Measurements from ENCODE around the gene KRT38. TPM values are rescaled to one million over a fixed set of nuclear protein-coding genes. Genes with fewer than 3 reads are reported as not detected.
A peak's percentile ranks its signal among the peaks of the same experiment; 100 is the strongest.

KRT38 gene
- total RNA-seq, 1 donor from 2014 or later: not detected

- Mint-ChIP-seq H3K4me1 (peaks cover 8% of the 10 kb centered on the region), H3K4me3 (no peak overlapping the region), H3K27me3 (ENCODE audit: low read depth) (no peaks in the 10 kb centered on the region), H3K27ac (ENCODE audit: unreplicated experiment) (peak overlapping the region; percentile 84), H3K9me3 (peaks cover 3% of the 10 kb centered on the region), H3K36me3 (ENCODE audit: low read depth) (no peaks in the 10 kb centered on the region)
- no peak for DNase-seq (ENCODE audit: low read depth, low spot score)
- no peak for TF ChIP-seq CTCF (conservative IDR thresholded peaks at IDR 0.05)
Observed at GRCh38 chr17:41444186-41444585, 3.4 kb upstream of the KRT38 start.

GRCh38 chr17:41442739-41443138 is 2.0 kb upstream of the KRT38 start:
- no peak overlapping the region for H3K4me3 Mint-ChIP-seq
- no peak for TF ChIP-seq CTCF (conservative IDR thresholded peaks at IDR 0.05)
- no peak for DNase-seq (ENCODE audit: low read depth, low spot score)
- no peaks in the 10 kb centered on the region for H3K27me3 Mint-ChIP-seq (ENCODE audit: low read depth)
- H3K36me3 Mint-ChIP-seq (ENCODE audit: low read depth): no peaks in the 10 kb centered on the region
- peaks cover 8% of the 10 kb centered on the region for H3K4me1 Mint-ChIP-seq
- no peak overlapping the region for H3K27ac Mint-ChIP-seq (ENCODE audit: unreplicated experiment)
- H3K9me3 Mint-ChIP-seq: peaks cover 3% of the 10 kb centered on the region

GRCh38 chr17:41439375-41439774 is 1.4 kb downstream of the KRT38 start:
- no peak overlapping the region for H3K4me3 Mint-ChIP-seq
- no peak for DNase-seq (ENCODE audit: low read depth, low spot score)
- H3K27ac Mint-ChIP-seq (ENCODE audit: unreplicated experiment): no peak overlapping the region
- no peak for TF ChIP-seq CTCF (conservative IDR thresholded peaks at IDR 0.05)
- H3K9me3 Mint-ChIP-seq: peaks cover under 1% of the 10 kb centered on the region
- H3K27me3 Mint-ChIP-seq (ENCODE audit: low read depth): no peaks in the 10 kb centered on the region
- no peaks in the 10 kb centered on the region for H3K36me3 Mint-ChIP-seq (ENCODE audit: low read depth)
- peaks cover 10% of the 10 kb centered on the region for H3K4me1 Mint-ChIP-seq

- no peak for DNase-seq (ENCODE audit: low read depth, low spot score)
- Mint-ChIP-seq H3K4me3 (no peak overlapping the region), H3K27me3 (ENCODE audit: low read depth) (no peaks in the 10 kb centered on the region), H3K9me3 (no peaks in the 10 kb centered on the region), H3K4me1 (peaks cover 19% of the 10 kb centered on the region), H3K36me3 (ENCODE audit: low read depth) (no peaks in the 10 kb centered on the region), H3K27ac (ENCODE audit: unreplicated experiment) (no peak overlapping the region)
- TF ChIP-seq CTCF (conservative IDR thresholded peaks at IDR 0.05): no peak
Observed at GRCh38 chr17:41437769-41438168, 3.0 kb downstream of the KRT38 start.

- Mint-ChIP-seq H3K9me3 (no peaks in the 10 kb centered on the region), H3K36me3 (ENCODE audit: low read depth) (no peaks in the 10 kb centered on the region), H3K27me3 (ENCODE audit: low read depth) (no peaks in the 10 kb centered on the region), H3K27ac (ENCODE audit: unreplicated experiment) (peak overlapping the region; percentile 62), H3K4me1 (peaks cover 14% of the 10 kb centered on the region), H3K4me3 (no peak overlapping the region)
- no peak for TF ChIP-seq CTCF (conservative IDR thresholded peaks at IDR 0.05)
- DNase-seq (ENCODE audit: low read depth, low spot score): no peak
Observed at GRCh38 chr17:41437254-41437653, 3.5 kb downstream of the KRT38 start.

GRCh38 chr17:41434415-41434814 is 6.4 kb downstream of the KRT38 start:
- Mint-ChIP-seq H3K36me3 (ENCODE audit: low read depth) (no peaks in the 10 kb centered on the region), H3K27ac (ENCODE audit: unreplicated experiment) (peak overlapping the region; percentile 66), H3K9me3 (no peaks in the 10 kb centered on the region), H3K4me3 (no peak overlapping the region), H3K4me1 (peaks cover 21% of the 10 kb centered on the region), H3K27me3 (ENCODE audit: low read depth) (no peaks in the 10 kb centered on the region)
- no peak for TF ChIP-seq CTCF (conservative IDR thresholded peaks at IDR 0.05)
- DNase-seq (ENCODE audit: low read depth, low spot score): no peak

All from neural crest cell (in vitro differentiated cells).